HL-60/S4 treated with retinoic acid at 250 ng/mL for 4 days and 3 days (cell line): ENCODE measurements around the gene KIF1C.
"Not testable (repeated sequence)": the region's sequence is repeated elsewhere in the genome, so short reads cannot be mapped to it uniquely, and the experiment has no call there.

ENCODE experiments used
- in situ Hi-C: fragments of 300-500 bp; cut with MboI; formaldehyde crosslinking; loops from 2 replicates; pipeline ENCODE4 v1.7.0; 2022; ENCODE audit warnings: low sequenced_read_pairs

Gene KIF1C

DNA sequence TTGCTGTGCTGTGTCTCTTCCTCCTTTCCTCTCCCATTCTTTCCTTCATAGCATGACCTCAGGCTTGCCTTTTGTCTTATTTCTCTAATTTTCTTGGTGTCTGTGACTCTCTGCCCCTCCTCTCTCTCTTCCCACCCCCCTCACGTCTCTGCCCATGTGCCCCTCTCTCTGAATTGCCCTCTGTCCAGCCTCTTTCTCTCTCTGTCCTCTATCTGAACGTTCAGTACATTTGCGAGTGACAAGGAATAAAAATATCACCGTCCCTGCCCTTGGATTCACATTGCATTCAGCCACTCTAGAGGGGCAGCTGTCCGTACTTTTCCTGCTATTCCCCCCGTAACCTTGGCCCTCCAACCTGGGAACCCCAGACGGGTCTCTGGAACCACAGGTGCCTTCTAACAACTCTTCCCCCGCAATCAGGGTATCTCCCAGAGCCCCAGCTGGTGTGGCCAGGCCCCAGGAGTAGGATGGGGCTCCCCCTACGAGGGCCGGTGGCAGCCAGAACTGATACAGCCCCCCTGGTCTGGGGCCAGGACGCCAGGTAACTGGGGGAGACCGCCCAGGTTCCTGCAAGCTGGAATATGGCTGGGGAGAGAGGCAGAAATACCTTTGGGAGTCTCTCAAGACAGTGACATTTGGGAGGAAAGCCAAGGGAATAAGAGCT, 1.8 kb downstream of the KIF1C start:
- in situ Hi-C loops: no loop called here

DNA sequence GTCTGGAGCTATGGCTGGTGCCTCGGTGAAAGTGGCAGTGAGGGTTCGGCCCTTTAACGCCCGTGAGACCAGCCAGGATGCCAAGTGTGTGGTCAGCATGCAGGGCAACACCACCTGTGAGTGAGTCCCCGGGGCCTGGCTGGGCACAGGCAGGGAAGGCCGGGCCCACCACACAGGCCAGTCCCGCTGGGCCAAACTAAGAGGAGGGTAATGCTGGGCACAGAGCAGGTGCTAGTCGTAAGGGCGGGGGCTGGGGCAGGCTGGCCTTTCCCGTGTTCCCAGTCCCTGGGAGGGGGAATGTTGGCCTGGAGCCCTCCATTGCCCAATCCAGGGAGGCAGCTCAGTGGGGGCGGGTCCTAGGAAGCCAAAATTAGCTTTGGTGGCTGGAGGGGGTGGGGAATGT, 2.5 kb downstream of the KIF1C start:
- in situ Hi-C loops: no loop called here

DNA sequence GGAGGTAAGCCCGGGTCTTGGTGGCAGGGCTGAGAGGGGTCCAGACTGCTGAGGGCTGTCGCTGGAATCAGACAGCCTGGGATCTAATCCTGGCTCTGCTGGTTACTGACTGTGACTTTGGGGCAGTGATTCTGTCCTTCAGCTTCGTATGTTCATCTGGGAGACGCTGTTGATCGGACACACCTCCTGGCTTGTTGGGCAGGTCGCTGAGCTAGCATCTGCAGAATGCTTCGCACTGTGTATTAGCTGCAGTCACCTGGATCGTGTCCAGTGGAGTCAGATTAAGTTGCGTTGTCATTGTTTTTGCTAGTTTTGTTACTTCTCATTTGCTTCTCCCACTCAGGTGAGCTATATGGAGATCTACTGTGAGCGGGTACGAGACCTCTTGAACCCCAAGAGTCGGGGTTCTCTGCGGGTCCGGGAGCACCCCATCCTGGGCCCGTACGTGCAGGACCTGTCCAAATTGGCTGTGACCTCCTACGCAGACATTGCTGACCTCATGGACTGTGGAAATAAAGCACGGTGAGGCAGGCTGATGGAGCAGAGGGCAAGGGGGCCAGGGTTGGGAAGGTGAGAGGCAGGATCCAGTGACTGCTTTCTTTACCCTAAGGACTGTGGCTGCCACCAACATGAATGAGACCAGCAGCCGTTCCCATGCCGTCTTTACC, 4.5 kb downstream of the KIF1C start:
- in situ Hi-C loops: no loop called here

DNA sequence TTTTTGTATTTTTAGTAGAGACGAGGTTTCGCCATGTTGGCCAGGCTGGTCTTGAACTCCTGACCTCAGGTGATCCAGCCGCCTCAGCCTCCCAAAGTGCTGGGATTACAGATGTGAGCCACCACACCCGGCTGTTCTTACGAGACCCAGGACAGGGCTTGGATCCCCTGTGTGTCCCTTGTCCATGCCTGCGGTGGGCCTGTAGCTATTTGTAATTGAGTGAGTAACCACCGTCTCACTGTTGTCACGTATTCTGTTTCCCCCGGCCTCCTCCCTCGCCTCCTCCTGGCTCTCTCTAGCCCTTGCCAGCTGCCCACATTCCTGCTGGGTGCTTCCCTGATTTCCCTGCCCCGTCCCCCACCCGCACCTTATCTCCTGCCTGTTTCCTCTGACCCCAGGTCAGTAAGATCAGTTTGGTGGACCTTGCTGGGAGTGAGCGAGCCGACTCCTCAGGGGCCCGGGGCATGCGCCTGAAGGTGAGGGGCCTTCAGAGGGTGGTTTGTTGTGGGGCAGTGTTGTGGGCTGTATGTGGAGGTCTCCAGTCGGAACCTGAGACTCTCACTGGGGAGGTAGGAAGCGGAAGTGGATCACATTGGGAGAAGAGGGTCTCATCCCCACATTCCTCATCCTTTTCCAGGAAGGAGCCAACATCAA, 5.6 kb downstream of the KIF1C start:
- in situ Hi-C loops: no loop called here

DNA sequence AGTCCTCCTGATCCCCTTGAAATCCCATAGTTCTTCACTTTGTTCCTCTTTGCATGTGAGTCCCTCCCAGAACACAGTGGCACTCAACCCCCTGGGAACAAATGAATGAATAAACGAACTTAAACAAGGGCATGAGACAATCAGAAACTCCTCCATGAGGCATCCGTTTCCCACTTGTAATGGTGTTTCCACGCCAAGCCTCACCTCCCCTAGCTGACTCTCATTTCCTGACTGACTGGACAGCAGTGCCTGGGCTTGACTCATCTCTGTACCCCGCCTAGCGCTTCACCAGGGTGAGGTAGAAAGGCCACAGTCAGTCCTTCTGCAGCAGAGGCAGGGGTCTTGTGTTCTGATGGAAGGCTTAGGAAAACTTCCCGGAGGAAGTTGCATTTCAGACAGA, 14.2 kb downstream of the KIF1C start:
- in situ Hi-C loops: no loop called here

DNA sequence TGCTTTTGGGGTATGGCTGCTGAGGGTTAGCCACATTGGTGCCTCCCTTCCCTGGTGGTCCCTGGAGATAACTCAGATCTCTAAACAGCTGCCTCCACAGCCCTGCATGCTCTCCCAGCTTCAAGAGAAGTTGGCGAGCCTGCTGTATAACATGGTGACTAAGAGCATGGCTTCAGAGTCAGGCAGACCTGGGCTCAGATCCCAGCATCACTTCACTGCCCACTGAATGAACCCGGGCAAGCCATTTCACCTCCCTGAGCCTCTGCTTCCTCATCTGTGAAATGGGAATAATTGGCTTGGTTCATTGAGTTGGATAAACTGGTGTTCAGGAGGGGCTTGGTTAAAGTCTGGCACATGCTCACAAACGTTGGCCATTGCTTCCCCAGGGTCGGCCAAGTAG, 16.6 kb downstream of the KIF1C start:
- in situ Hi-C loops: no loop called here

DNA sequence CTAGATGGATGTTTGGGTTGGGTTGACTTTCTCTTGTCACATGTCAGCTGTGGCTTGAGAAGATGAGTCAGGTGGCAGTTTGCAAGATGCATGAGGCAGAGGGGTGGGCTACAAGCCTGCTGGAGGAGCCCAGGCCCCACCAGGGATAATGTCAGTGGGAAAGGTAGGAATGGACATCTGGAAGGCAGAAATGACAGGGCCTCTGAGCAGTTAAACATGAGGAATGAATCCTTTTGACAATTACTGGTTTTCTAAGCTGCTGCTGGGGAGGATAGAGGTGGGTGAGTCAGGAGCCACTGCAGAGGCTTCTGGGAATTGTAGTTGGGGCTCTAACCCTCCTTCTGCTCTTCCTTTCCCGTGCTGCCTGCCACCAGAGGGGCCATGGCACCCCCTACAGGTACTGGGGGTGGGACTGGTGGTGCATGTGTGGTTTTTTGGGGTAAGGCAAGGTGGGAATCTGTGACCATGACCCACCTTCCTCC, 21.8 kb downstream of the KIF1C start:
- in situ Hi-C loops: no loop called here

DNA sequence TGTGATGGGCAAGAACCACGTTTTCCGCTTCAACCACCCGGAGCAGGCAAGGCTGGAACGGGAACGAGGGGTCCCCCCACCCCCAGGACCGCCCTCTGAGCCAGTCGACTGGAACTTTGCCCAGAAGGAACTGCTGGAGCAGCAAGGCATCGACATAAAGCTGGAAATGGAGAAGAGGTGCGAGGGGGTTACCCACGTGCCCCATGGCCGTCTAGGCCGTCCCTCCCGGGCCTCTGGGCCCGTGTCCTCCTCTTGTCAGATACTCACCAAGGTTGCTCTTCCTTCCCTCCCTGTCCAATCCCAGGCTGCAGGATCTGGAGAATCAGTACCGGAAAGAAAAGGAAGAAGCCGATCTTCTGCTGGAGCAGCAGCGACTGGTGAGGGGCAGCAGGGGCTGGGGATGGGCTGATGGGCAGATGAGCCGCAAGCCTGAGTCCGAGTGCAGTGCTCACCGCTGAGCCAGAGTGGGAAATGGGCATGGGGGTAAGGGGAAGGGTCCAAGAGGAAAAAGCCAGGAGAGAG, 22.8 kb downstream of the KIF1C start:
- in situ Hi-C loops: no loop called here

DNA sequence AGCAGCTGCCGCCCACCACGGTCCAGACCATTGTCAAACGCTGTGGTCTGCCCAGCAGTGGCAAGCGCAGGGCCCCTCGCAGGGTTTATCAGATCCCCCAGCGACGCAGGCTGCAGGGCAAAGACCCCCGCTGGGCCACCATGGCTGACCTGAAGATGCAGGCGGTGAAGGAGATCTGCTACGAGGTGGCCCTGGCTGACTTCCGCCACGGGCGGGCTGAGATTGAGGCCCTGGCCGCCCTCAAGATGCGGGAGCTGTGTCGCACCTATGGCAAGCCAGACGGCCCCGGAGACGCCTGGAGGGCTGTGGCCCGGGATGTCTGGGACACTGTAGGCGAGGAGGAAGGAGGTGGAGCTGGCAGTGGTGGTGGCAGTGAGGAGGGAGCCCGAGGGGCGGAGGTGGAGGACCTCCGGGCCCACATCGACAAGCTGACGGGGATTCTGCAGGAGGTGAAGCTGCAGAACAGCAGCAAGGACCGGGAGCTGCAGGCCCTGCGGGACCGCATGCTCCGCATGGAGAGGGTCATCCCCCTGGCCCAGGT, 24.5 kb downstream of the KIF1C start:
- in situ Hi-C loops: no loop called here

DNA sequence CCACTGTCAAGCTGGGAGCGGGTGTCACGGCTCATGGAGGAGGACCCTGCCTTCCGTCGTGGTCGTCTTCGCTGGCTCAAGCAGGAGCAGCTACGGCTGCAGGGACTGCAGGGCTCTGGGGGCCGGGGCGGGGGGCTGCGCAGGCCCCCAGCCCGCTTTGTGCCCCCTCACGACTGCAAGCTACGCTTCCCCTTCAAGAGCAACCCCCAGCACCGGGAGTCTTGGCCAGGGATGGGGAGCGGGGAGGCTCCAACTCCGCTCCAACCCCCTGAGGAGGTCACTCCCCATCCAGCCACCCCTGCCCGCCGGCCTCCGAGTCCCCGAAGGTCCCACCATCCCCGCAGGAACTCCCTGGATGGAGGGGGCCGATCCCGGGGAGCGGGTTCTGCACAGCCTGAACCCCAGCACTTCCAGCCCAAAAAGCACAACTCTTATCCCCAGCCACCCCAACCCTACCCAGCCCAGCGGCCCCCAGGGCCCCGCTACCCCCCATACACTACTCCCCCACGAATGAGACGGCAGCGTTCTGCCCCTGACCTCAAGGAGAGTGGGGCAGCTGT, 25.9 kb downstream of the KIF1C start:
- in situ Hi-C loops: no loop called here

DNA sequence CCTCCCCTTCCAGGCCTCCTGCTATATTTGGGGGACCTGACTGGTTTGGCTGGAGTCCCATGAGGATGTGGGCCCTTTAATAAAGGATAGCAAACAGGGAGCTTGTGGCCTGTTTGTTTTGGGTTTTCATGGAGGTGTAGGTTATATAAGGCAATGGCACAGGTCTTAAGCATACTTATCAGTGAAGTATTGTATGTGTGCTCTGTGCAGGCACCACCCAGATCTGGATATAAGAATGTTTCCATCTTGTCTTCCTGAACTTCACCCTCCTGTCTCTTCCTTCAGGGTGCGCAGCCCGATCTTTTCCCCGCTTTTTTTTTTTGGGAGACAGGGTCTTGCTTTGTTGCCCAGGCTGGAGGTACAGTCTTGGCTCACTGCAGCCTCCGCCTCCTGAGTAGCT, 26.9 kb downstream of the KIF1C start:
- in situ Hi-C loops: no loop called here

DNA sequence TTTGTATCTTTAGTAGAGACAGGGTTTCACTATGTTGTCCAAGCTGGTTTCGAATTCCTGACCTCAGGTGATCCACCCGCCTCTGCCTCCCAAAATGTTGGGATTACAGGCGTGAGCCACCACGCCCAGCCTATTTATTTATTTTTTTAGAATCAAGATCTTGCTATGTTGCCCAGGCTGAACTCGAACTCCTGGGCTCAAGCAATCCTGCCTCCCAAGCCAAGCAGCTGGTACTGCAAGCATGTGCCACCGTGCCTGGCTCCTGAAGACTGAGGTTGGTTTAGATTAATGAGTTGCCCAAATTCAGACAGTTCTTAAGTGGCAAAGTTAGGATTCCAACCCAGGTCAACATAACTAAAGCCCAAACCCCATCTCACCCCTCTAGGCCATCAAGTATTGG, 29.5 kb downstream of the KIF1C start:
- in situ Hi-C loops: no loop called here

DNA sequence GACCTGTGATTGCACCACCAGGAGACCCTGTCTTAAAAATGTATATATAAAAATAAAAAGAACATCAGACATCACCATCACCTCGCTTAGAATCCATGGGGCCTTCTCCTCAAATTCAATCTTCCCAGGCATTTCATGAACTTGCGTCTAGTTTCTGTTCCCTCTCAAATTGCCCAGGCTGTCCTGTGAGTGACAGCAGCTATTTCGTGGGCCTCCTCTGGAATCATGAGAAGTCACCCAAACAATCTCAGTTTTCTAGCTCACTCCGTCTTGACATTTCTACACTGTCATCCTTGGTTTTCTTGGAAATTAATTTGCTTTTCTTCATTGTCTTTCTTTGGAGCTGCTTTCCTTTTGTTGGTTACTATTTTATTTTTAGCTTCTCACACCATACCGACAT, 30.2 kb downstream of the KIF1C start:
- in situ Hi-C loops: no loop called here

DNA sequence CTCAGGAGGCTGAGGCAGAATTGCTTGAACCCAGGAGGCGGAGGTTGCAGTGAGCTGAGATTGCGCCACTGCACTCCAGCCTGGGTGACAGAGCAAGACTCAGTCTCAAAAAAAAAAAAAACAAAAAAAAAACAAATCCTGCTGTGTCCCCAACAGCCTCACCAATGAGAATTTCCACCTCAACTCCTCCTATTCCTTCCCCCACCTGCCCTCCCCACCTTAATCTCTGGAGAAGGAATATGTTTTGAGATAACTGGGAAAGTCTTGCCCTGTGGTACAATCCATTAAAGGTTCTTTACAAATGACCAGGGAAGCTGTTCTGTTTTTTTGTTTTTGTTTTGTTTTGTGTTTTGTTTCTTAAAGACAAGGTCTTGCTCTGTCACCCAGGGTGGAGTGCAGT, 32.4 kb downstream of the KIF1C start:
- in situ Hi-C loops: not testable (repeated sequence)

DNA sequence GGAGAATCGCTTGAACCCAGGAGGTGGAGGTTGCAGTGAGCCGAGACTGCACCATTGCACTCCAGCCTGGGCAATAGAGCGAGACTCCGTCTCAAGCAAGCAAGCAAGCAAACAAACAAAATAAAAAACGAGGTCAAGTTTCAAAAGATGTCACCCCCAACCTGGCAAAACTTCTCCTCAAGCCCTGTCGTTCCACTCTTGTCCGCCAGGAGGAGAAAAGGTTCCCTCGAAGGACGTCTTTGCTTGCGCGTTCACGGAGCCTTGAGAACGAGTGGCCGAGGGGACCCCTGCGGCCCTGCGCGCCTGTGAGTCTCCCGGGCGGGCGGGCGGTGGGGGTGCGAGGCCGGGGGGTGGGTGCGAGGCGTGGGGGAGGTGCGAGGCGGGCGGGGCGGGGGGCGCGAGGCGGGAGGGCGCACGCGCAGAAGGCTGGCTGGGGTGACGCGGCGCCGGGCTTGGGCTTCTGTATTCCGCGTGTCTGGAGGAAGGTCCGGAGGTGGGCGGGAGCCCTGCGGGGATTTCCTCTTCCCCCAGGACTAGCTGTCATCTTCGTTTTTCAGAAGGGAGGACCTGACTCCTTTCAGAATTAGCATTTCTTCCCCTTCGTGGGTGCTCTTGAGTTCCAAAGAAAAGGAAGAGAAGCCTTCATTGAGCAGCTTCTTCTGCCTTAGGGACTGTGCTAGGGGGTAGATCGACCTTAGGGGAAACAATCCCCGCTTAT, 33.8 kb downstream of the KIF1C start:
- in situ Hi-C loops: no loop called here

DNA sequence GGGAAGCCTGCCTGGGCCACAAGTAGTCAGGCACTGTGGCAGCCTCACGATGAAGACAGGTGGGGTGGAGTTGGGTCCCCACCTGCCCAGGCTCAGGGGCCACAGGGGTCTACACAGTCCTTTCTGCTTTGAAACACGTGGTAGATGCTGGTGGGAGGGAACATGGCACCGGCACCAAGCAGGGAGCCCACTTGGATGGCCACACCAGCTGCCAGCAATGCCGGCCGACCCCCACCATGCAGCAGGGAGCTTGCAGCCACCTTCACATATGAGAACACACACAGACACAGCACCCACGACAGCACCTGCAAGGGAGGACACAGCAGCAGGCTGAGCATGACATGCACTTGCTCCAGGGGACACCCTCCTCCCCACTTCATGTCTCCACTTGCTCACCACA, 35.1 kb downstream of the KIF1C start:
- in situ Hi-C loops: no loop called here

DNA sequence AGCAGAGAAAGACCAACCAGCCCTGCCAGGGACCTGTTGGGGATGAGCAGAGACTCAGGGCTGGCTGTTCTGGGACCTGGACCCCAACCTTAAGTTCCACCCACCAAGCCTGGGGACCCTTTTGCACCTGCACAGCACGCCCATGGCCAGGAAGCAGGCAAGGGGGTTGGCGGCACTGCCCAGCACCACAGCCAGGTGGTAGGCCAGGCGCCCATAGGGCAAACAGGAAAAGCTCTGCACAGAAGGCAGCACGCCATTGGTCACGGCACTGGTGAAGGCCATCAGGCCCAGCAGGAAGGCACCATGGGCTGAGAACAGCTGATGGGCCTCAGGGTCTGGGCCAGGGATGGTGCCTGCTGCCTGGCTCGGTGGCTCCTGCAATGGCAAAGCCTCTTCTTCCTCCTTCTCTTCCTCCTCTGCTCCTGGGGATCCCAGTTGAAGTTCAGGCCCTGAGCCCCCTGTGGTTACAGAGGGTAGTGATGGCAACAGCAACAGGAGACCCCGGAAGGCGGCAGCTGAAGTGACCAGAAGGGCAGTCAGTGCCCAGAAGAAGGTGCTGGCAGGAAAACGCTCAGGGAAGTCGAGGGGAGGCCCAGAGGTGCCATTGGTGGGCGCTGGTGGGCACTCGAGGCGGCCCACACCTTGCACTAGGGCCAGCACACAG, 35.7 kb downstream of the KIF1C start:
- in situ Hi-C loops: no loop called here

DNA sequence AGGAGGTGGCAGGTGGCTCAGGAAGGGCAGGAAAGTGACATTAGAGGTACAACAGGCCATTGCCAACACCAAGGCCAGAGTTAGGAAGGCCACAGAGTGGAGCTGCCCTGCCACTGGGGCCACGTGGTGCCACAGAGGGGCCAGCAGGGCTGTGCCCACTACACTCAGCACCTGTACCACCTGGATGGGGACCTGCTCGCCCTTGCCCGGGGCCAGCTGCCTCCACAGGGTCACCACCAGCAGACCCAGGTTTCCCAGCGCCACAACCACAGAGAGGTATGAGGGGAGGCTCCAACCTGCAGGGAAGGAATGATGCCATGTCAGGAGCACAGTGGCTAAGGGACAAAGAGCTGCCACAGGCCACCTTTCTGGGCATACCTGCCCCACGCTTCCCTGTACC, 36.3 kb downstream of the KIF1C start:
- in situ Hi-C loops: no loop called here

DNA sequence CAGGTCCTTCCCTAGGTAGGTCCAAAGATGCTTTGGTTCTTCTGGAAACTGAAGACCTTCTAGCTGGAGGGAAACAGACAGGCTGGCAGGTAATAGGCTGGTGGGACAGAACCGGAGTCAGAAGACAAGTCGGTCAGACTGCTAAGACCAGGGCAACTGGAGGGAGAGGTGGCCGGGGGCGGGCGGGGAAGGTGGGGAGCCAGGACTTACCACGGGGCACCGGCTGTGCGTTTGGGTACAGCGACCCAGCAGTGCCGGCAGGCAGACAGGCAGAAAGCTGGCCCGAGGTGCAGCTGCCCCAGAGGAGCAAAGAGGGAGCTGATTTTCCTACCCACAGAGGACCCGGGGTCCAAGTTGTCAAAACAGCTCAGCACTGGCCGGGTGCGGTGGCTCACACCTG, 36.9 kb downstream of the KIF1C start:
- in situ Hi-C loops: no loop called here

DNA sequence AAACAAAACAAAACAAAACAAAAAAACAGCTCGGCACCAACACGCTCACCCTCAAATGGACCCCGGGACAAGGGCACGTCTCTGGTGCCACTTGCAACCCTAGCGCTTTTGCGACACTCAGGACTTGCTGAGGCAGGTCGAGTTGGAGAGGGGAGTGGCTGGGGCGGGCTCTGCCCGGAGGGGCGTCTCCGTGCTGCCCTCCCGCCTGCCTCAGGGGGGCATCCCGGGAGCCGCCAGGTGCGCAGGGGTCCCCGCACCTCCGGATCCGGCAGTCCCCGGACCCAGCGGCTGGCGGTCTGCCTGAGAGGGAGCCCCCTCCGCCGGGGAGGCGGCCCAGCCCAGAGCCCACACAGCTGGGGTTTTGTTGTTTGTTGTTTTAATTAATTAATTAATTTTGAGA, 37.6 kb downstream of the KIF1C start, which contains the start of gene SLC52A1:
Gene SLC52A1, minus strand, starts transcription at position 112 of the 400 bp plus-strand sequence. CDS start 820 bp downstream, outside the sequence.
- in situ Hi-C loops: no loop called here
